Measurements from ENCODE around the gene PIEZO1. TPM values are rescaled to one million over a fixed set of nuclear protein-coding genes. Genes with fewer than 3 reads are reported as not detected.

Gene PIEZO1
- total RNA-seq, 2 donors from 2014 or later, result 37.7 to 73.2 TPM

DNA sequence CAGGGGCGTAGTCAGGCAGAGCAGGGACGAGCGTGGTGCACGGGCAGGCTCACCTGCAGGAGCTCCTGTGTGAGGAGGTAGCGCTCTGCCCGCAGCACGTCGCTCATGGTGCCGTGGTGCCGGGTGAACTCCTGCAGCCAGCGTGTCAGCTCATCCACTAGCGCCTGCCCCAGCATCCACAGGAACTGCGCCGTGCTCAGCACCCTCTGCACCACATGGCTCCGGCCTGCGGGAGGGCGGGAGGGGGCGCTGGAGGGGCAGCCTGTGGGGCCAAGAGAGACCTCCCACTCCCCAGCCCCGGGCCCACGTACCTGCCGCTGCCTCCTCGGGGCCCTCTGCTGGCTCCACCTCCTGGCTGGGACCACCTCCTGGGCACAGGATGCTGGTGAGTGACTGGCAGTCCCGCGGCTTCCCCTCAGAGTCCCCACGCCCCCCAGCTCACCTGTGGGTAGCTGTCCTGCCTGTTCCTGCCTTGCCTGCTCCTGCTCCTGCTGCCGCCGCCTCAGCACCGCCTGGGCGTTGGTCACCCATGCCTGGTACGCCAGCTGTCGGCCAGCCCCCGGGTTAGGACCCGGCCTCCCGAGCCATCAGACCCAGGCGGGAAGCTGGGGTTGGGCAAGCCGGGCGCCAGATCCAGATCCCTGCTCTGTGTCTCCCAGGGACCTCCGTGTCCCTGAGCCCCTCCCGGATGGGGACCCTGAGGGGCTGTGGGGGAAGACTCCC lies 62.1 kb downstream of the PIEZO1 start:
- no peak overlapping the region for H3K4me3 ChIP-seq
- H3K36me3 ChIP-seq, result peaks cover 80% of the 10 kb centered on the region
- H3K27ac ChIP-seq, result no peak overlapping the region
- H3K4me1 ChIP-seq, result no peaks in the 10 kb centered on the region
- no peak for DNase-seq (ENCODE audit: low spot score)
- H3K9me3 ChIP-seq, result no peaks in the 10 kb centered on the region
- H3K27me3 ChIP-seq, result no peaks in the 10 kb centered on the region
- TF ChIP-seq, protein P1, sequence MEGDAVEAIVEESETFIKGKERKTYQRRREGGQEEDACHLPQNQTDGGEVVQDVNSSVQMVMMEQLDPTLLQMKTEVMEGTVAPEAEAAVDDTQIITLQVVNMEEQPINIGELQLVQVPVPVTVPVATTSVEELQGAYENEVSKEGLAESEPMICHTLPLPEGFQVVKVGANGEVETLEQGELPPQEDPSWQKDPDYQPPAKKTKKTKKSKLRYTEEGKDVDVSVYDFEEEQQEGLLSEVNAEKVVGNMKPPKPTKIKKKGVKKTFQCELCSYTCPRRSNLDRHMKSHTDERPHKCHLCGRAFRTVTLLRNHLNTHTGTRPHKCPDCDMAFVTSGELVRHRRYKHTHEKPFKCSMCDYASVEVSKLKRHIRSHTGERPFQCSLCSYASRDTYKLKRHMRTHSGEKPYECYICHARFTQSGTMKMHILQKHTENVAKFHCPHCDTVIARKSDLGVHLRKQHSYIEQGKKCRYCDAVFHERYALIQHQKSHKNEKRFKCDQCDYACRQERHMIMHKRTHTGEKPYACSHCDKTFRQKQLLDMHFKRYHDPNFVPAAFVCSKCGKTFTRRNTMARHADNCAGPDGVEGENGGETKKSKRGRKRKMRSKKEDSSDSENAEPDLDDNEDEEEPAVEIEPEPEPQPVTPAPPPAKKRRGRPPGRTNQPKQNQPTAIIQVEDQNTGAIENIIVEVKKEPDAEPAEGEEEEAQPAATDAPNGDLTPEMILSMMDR (IDR thresholded peaks at IDR 0.05), result no peak

DNA sequence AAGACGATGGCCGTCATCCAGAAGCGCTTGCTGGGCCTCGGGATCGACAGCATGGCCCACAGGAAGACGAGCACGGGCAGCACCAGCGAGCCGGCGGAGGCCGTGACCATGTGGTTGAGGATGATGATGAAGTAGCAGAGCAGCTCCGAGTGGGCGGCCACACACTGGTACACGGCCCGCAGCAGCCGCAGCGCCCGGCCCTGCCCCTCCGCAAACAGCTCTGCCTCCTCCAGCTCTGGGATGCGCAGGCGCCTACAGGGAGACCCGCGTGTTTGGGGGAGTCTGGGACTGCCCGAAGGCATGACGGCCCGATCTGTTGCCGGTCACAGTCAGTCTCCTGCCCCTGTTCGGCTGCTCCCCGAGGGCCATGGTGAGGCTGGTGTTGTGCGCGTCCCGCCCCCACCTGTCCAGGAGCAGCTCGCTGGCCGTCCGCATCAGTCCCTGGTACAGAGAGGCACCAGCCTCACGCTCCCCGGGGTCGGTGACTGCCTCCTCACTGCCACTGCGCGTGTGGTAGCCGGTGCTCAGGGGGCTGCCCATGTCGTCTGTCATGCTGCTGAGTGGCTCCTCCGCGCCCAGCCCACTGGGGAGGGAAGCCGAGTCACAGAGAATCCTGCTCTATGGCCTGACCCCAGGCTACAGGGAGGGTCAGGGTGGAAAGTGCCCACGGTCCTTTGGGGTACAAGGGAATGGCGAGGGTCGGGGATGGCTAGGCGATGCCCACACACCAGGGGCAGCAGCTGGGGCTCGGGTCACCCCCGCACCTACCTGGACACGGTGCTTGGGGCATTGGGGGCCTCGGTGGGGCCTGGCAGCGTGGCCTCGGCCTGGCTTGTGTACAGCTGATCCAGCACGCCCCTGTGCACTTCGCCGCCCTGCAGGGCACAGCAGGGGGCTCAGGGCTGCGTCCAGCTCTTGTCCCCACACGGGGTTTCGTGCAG lies 62.9 kb downstream of the PIEZO1 start:
- H3K9me3 ChIP-seq, result no peaks in the 10 kb centered on the region
- H3K4me1 ChIP-seq, result no peaks in the 10 kb centered on the region
- H3K27me3 ChIP-seq, result no peaks in the 10 kb centered on the region
- peaks cover 86% of the 10 kb centered on the region for H3K36me3 ChIP-seq
- DNase-seq (ENCODE audit: low spot score), result no peak
- no peak overlapping the region for H3K4me3 ChIP-seq
- TF ChIP-seq, protein P1 (IDR thresholded peaks at IDR 0.05), result no peak
- H3K27ac ChIP-seq, result no peak overlapping the region

DNA sequence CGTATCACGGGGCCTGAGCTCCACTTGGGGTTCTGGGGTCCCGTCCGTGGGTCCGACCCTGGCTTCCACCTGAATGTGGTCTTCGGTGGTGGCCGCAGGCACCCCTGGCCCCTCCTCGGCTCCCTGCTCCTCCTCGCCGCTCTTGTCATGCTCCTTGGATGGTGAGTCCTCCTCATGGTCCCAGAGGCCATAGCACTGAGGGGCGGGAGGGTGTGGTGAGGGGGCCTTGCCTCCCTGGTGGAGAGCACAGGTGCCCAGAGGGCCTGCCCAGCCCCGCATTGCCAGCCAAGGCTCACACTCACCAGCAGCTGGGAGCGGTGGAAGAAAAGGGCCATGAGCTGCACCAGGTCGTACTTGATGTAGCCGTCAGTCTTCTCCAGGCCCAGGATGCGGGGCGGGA lies 63.8 kb downstream of the PIEZO1 start:
- peaks cover 85% of the 10 kb centered on the region for H3K36me3 ChIP-seq
- TF ChIP-seq, protein P1 (IDR thresholded peaks at IDR 0.05), result no peak
- H3K27ac ChIP-seq, result no peak overlapping the region
- H3K9me3 ChIP-seq, result no peaks in the 10 kb centered on the region
- no peaks in the 10 kb centered on the region for H3K27me3 ChIP-seq
- H3K4me1 ChIP-seq, result no peaks in the 10 kb centered on the region
- no peak for DNase-seq (ENCODE audit: low spot score)
- H3K4me3 ChIP-seq, result no peak overlapping the region

DNA sequence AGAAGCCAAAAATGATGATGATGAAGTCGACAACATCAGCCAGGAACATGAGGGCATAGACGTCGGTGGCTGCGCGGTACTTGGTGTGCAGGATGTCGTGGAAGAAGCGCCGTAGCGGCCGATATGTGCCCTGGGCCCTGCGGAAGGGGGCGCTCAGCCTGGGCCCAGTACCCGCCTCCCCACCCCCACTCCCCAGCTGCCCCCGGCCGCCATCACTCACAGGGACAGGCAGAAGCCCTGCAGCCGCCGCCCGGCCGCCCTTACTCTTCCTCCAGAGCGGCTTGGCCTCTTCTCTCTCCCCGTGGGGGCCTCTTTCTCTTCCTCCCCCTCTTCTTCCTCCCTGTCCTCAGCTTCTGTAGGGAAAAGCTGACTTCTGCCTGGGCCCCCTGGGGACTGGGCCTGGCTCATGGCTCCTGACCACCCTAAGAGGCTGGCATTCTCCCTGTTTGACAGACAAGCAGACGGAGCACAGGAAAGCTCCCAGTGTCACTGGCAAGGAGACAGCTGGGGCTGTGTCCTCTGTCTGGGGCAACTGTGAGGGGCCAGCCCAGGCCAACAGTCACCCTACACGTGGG lies 64.5 kb downstream of the PIEZO1 start:
- H3K4me1 ChIP-seq, result no peaks in the 10 kb centered on the region
- H3K27ac ChIP-seq, result no peak overlapping the region
- H3K36me3 ChIP-seq, result peaks cover 85% of the 10 kb centered on the region
- H3K4me3 ChIP-seq, result no peak overlapping the region
- TF ChIP-seq, protein P1 (IDR thresholded peaks at IDR 0.05), result no peak
- no peak for DNase-seq (ENCODE audit: low spot score)
- H3K27me3 ChIP-seq, result no peaks in the 10 kb centered on the region
- no peaks in the 10 kb centered on the region for H3K9me3 ChIP-seq

DNA sequence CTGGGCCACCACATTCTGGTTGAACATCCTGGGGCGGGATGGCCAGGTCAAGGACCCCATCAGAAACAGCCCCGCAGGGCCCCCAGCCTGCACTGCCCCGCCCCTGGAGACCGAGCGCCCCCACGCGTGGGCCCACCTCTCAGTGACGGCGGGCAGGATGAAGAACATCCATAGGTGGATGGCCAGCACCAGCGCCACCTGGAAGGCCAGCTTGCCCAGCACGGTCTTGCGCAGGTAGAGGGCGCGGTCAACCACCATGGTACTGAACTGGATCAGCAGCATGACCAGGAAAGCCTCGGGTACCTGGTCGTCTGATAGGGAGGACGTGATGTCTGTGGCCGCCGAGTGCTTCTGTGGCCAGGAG lies 65.1 kb downstream of the PIEZO1 start:
- TF ChIP-seq, protein P1 (IDR thresholded peaks at IDR 0.05), result no peak
- no peak overlapping the region for H3K4me3 ChIP-seq
- no peaks in the 10 kb centered on the region for H3K27me3 ChIP-seq
- H3K9me3 ChIP-seq, result no peaks in the 10 kb centered on the region
- no peaks in the 10 kb centered on the region for H3K4me1 ChIP-seq
- peak overlapping the region in 1 of 2 donors; percentile 31 for H3K27ac ChIP-seq
- peaks cover 85% of the 10 kb centered on the region for H3K36me3 ChIP-seq
- no peak for DNase-seq (ENCODE audit: low spot score)
